Retinal pigment epithelial cell (primary cell): ENCODE results near the gene SLFN14.
"Not testable (repeated sequence)": the region's sequence is repeated elsewhere in the genome, so short reads cannot be mapped to it uniquely, and the experiment has no call there.

Source experiments
- DNase-seq: peaks from one replicate; pipeline ENCODE4 v3.0.0-alpha.2; 2010; ENCODE audit warnings: low read depth
- H3K4me3 ChIP-seq: 2 replicates; pipeline ENCODE4 v1.5.1; 2011; ENCODE audit warnings: mild to moderate bottlenecking, low read length, control low read depth, moderate library complexity
- CTCF ChIP-seq: conservative IDR thresholded peaks from 2 replicates; pipeline ENCODE4 v1.5.1; 2011; ENCODE audit warnings: low read depth, low read length, control low read depth, inconsistent platforms

Gene SLFN14

GRCh38 chr17:35537601-35538141, 22.9 kb downstream of the SLFN14 start, which contains the start of gene SLFN12L:
SLFN12L (minus strand) TSS chr17:35537678; CDS start chr17:35522364, 15,314 bp downstream.
- no peak for DNase-seq
- no peak for TF ChIP-seq CTCF
- H3K4me3 ChIP-seq: no peak within 1 kb of the TSS

GRCh38 chr17:35536664-35537171, 23.9 kb downstream of the SLFN14 start:
- no peak for DNase-seq
- H3K4me3 ChIP-seq: no peak overlapping the region
- no peak for TF ChIP-seq CTCF

- DNase-seq, H3K4me3 ChIP-seq: not testable (repeated sequence)
Measured at GRCh38 chr17:35535406-35535805, 25.2 kb downstream of the SLFN14 start.

- H3K4me3 ChIP-seq: no peak overlapping the region
- no peak for DNase-seq
- TF ChIP-seq CTCF: no peak
Measured at GRCh38 chr17:35534576-35535093, 26.0 kb downstream of the SLFN14 start.

- no peak overlapping the region for H3K4me3 ChIP-seq
- no peak for TF ChIP-seq CTCF
- no peak for DNase-seq
Measured at GRCh38 chr17:35531160-35531559, 29.5 kb downstream of the SLFN14 start.

GRCh38 chr17:35529866-35530265, 30.8 kb downstream of the SLFN14 start:
- TF ChIP-seq CTCF: no peak

GRCh38 chr17:35529326-35529725, 31.3 kb downstream of the SLFN14 start:
- not testable (repeated sequence) for H3K4me3 ChIP-seq, DNase-seq

More at GRCh38 chr17:35529866-35530265, 30.8 kb downstream of the SLFN14 start:
- H3K4me3 ChIP-seq: no peak overlapping the region
- no peak for DNase-seq

GRCh38 chr17:35523296-35523695, 37.3 kb downstream of the SLFN14 start:
- no peak for DNase-seq
- H3K4me3 ChIP-seq: no peak overlapping the region
- no peak for TF ChIP-seq CTCF

- DNase-seq, H3K4me3 ChIP-seq: not testable (repeated sequence)
Measured at GRCh38 chr17:35521654-35522256, 38.9 kb downstream of the SLFN14 start.
